Neural progenitor cell (in vitro differentiated cells): ENCODE data around the gene HMGN1.

Experiments
- CTCF ChIP-seq: fragments of 200-600 bp; sonication (generic); IDR thresholded peaks from 2 replicates; pipeline ENCODE4 v1.5.1; 2017; ENCODE audit warnings: antibody characterized with exemption, mild to moderate bottlenecking
- EZH2 ChIP-seq: fragments of 200-600 bp; sonication (generic); IDR thresholded peaks from 2 replicates; pipeline ENCODE4 v1.6.1; 2017; ENCODE audit warnings: antibody characterized with exemption, mild to moderate bottlenecking, moderate library complexity
- EZH2phosphoT487 ChIP-seq: fragments of 200-600 bp; sonication (generic); IDR thresholded peaks from 2 replicates; pipeline ENCODE4 v1.6.1; 2017; ENCODE audit warnings: antibody characterized with exemption

GRCh38 chr21:39326607-39327307, 22.1 kb downstream of the HMGN1 start:
- TF ChIP-seq CTCF (no peak), EZH2 (no peak), EZH2phosphoT487 (no peak)
